LoVo (cell line): ENCODE data around the gene FIBCD1.
A peak's percentile ranks its signal among the peaks of the same experiment; 100 is the strongest.

ENCODE experiments used
- DNase-seq: peaks from one replicate; pipeline ENCODE4 v3.0.0-alpha.2; 2016; ENCODE audit warnings: low spot score

Gene FIBCD1

DNA sequence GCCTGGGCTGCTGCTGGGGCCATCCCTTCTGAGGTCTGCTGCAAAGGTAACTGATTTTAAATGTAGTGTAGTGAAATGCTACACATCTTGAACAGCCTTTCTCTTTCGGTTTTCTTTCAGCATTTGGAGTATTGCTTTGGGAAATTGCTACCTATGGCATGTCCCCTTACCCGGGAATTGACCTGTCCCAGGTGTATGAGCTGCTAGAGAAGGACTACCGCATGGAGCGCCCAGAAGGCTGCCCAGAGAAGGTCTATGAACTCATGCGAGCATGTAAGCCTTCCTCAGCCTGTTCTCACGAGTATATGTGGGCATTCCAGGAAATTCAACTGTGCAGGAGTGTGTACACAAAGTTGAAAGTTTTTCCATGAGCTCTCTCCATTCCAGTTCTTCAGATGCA lies 60.8 kb downstream of the FIBCD1 start:
- no peak for DNase-seq

DNA sequence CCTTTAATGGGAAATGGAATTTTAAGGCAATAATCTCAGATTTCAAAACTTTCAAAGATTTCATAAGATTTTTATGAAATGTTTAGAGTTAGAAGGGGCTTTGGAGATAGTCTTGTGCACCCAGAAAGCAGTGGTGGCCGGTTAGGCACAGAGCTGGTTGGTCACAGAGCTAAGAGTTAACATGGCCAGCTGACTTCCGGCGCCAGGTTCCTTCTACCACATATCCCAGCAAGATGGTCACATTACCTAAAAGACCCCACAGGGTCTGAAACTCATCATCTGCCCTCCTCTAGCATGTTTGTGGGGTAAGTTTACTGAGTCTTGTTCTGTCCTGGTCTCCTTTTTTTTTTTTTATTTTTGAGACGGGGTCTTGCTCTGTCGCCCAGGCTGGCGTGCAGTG lies 61.7 kb downstream of the FIBCD1 start:
- no peak for DNase-seq

DNA sequence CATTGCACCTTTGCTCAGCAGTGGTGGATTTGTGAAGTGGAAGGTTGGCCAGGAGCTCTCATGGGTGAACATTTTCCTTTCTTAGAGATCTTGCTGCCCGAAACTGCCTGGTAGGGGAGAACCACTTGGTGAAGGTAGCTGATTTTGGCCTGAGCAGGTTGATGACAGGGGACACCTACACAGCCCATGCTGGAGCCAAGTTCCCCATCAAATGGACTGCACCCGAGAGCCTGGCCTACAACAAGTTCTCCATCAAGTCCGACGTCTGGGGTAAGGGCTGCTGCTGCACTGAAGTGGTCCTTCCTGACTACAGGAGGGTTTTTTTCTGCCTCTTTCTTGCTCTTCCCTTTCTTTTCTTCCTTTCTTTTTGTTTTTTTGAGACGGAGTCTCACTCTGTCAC lies 64.3 kb downstream of the FIBCD1 start:
- no peak for DNase-seq

DNA sequence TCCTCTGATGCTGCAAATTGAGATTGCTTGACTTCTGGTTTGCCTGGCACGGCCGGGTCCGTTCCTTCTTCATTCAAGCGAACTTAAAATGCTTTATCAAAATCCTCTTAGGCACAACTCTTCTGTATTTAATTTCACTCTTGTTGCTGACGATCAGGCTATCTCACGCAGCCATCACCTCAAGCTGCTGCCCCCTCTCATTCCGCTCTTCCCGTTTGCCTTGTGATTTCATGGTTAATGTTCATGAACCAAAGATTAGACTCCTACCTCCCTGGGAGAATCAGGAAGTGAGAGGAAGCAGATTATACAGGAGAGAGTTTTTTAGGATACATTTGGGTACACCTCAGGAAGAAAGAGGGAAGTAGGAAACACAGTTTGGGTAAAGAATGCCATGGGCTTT lies 65.1 kb downstream of the FIBCD1 start:
- no peak for DNase-seq

DNA sequence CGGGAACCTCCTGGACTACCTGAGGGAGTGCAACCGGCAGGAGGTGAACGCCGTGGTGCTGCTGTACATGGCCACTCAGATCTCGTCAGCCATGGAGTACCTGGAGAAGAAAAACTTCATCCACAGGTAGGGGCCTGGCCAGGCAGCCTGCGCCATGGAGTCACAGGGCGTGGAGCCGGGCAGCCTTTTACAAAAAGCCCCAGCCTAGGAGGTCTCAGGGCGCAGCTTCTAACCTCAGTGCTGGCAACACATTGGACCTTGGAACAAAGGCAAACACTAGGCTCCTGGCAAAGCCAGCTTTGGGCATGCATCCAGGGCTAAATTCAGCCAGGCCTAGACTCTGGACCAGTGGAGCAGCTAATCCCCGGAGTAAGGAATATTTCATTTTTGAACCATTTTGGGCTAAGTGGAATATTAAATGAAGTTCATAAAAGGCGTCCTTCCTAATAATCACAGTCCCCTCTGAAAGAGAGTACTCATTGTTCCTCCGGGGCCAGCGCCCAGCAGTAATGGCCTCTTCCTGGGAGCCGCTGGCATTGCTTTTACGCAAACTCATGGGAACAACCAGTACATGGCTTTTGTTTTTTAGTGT lies 66.0 kb downstream of the FIBCD1 start:
- DNase-seq, result no peak

DNA sequence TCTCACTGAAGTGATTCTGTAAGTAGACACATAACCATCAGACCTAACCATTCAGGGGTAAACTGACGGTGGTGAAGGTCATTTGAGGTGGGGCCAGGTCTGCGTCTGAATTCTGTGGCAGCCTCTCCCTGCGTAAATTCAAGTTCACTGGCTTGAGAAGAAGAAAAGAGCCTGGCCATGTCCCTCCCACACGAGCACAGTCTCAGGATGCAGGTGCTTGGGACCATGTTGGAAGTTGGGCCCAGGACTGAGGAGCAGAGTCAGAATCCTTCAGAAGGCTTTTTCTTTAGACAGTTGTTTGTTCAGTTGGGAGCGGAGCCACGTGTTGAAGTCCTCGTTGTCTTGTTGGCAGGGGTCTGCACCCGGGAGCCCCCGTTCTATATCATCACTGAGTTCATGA lies 66.5 kb downstream of the FIBCD1 start:
- no peak for DNase-seq

DNA sequence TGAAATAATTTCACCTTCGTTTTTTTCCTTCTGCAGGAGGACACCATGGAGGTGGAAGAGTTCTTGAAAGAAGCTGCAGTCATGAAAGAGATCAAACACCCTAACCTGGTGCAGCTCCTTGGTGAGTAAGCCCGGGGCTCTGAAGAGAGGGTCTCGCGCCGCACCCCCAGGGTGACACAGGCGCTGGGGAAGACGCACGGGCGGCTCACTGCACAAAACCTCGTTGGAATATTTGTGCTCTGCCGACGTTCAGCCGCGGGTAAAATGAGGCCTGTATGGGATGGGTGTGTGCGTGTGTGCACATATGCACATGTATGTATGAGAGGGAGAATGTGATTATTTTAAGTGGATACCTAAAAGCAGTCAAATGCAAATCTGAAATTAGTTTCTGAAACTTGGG lies 67.0 kb downstream of the FIBCD1 start:
- DNase-seq, result no peak

DNA sequence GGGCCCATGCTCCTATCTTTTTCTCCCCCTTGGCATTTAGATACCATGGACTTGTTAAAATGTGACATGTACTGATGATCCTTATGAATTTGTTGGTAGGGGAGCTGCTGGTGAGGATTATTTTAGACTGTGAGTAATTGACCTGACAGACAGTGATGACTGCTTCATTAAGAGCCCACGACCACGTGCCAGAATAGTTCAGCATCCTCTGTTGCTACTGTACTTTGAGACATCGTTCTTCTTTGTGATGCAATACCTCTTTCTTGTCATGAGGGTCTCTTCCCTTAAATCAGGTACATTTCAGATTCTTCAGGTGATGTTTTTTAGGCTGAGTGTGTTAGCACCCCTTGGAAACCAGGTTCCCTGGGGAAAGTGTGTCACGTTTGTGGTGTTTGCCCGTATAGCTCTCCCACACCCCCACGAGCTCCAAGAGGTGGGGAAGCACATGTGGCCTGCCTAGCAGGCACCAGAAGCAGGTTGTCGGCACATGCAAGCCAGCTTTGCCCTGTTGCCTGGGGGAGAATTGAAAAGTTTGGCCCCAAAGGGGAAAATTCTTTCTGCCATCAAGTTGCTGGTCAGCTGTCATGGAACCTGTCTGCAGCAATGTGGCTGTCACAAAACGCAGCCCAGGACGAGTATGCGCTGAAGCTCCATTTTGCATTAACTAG lies 67.5 kb downstream of the FIBCD1 start:
- DNase-seq, result no peak

DNA sequence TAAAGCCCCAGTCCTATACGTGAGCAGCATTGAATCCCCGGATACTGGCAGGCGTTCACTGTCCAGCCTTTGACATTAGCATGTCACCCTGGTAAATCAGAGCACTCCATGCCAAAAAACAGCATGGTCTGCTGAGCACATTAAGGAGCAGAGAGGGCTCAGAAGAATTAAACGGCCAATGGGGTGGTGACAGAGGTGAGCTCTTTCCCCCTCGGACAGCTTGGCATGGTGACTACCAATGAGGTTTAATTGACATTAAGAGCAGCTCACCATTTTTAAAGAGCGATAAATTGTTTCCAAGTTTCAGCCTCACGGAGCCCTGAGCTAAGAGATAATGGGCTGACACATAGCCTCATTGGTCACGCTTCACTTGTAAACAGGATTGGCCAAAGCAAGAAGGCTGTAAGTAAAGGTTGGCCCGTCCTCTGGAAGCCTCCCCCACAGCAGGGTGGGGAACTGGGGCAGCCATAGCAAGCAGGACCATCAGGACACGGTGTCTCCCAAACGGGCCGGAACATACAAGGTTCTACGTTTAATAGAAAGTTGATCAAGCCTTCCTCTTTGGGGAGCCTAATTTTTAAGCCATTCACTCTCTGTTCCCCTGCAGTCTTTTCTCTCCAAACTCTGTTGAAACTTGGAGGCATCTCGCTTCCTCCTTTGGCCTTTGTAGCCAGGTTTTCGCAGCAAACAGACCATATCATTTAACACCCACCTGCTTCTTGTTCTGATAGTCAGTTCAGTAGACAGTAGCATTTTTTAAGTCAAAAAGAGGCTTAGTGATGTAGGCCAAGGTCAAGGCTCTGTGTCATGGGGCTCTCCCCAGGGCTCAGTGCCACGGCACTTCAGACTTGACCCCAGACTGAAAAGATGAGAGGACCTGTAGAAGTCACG lies 68.3 kb downstream of the FIBCD1 start:
- DNase-seq, result no peak

DNA sequence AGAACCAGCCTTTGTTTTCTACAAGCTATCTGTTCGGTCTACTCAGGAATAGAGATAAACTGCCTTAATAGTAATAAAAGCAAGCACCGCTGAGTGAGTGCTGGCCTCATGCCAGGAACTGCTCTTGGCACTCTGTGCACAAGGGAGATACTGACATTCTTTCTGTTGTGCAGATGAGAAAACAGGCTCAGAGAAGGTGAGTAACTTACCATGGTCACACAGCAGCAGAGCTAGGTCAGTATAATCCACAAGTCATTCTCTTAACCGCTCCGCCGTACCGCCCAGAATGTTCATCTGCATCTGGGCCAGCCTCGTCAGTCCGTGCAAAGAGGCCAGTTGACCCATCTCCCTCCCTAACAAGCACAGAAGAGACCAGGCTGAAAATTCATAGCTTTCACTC lies 69.8 kb downstream of the FIBCD1 start:
- no peak for DNase-seq

DNA sequence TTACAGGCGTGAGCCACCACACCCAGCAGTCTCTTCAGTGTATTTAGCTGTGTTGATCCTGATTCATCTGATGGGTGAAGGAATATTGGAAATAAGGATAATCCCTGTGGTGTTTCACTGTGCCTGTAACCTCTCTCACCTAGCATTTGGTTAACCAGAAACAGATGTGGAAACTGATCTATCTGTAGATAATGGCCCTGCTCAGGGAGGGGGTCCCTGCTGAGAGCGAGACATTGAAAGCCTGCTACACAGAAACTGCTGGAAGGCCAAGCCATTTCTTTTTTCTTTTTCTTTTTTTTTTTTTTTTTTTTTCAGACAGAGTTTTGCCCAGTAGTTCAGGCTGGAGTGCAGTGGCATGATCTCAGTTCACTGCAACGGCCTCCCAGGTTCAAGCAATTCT lies 70.8 kb downstream of the FIBCD1 start:
- no peak for DNase-seq

DNA sequence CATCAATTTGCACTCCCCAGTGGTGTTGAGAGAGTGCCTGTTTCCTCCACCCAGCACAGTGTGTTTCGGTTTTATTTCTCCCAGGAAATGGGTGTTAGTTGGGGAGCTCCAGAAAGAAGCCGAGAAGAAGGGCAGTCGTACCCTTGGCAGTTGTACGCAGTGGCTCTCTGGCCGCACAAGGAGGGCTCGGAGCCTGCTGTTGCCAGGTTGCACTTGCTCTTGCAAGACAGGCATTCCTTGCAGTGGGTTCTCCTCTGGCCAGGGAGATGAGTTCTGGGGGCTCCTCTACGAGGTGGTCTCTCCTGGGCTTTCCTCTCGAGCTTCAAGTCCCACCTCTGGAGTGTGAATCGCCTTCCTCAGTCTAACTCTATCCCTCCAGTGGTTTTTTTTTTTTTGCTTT lies 71.5 kb downstream of the FIBCD1 start:
- DNase-seq, result no peak

DNA sequence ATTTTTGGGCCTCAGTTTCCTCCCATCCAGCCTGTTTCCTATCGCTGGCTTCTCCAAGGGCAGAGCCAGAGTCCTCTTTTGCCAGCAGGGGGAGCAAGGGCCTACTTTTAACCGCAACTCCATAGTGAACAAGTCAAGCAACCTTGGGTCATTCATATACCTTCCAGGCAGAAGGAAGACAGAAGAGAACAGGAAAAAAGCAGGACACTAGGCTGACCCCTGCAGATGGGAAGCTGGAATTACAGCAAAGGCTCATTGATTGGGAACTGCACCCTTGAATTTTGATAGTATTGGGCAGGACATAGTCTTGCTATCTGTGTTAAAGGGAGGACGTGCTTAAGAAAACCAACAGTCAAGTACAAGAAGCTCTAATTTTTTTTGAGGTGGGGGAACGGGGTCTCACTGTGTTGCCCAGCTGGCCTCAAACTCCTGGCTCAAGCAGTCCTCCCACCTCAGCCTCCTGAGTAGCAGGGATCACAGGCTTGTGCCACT lies 72.5 kb downstream of the FIBCD1 start:
- DNase-seq, result peak; percentile 71

DNA sequence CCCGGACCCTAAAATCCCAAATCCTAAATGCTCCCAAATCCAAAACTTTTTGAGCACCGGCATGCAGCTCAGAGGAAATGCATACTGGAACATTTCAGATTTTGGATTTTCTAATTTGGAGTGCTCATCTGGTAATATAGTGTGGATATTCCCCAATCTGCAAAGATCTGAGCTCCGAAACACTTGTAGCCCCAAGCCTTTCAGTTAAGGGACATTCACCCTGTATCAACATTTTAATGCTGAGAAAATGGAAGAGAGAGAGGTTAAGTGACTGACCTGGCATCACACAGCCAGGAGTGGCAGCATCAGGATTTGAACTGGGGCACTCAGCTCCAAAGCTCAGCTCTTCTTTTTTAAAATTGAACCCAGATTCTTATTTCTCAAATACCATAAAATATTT lies 73.1 kb downstream of the FIBCD1 start:
- no peak for DNase-seq

DNA sequence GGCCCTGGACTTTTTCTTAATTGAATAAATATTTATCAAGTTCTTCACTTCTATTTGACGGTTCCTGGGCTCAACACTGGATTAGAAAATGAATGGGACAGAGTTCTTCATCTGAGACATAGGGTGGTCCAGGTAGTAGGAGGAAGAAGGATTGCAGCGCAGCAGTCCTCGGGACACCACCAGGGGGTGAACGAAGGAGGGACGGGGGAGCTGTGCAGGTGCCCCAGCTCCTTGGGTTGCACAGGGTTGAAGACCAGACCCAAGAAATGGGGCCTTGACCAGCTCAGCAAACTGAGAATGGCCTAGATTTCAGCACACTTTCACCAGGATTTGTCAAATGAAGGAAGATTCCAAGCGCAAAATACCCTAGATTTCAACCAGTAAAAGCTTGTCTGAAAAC lies 74.5 kb downstream of the FIBCD1 start:
- DNase-seq, result no peak

DNA sequence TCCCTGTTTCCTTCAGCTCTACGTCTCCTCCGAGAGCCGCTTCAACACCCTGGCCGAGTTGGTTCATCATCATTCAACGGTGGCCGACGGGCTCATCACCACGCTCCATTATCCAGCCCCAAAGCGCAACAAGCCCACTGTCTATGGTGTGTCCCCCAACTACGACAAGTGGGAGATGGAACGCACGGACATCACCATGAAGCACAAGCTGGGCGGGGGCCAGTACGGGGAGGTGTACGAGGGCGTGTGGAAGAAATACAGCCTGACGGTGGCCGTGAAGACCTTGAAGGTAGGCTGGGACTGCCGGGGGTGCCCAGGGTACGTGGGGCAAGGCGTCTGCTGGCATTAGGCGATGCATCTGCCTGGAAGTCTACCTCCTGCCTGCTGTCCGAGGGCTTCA lies 76.3 kb downstream of the FIBCD1 start:
- no peak for DNase-seq

DNA sequence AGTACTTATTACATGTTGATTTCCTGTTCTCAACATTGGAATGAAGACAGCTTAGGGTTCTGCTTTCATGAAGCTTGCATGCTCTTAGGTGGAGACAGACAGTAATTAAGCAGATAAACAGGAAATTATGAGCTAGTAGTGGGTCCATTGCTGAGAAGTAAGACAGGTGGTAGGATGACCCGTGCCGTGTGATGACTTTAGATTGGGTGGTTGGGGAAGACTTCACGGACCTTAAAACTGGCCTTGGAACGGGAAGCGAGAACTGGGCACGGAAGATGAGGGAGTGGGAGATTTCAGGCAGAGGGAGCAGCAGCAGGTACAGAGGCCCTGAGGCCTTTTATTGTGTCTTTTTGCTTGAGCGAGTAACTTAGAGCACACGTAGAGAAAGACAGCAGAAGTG lies 76.8 kb downstream of the FIBCD1 start:
- DNase-seq, result no peak

DNA sequence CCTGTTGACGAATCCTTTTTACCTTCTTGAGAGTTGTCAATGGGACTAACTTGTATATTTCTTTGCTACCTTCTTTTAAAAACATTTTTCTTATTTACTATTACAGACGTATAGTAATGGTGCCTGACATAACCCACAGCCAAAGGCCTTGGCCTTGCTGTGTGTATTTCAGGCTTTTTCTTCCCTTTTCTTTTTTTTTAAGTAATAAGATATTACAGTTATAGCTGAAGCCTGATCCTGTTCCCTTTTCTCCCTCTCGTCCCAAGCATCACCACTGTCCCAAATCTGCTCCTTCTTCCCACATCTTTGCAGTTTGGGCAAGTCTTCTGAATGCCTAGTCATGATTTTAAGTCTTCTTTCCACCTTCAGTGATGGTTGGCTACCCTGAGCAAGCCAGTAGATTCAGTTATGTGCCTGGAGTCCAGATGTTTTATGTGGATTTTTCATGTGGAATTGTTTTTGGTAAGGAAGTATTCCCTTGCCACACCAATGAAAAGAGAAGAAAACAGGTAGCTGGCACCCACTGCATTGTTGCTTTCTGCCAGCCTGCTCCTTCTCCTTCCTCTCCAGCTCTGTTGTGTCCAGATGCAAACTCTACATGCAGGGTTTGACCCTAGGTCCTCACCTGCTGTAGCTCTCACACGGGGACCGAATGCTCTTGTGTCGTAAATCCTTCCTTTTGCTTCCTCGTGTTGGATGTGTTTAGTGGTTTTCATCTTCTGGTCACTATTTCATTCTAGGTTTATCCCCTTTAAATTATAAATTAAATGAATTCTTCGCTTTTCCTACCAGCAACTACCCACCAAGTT lies 77.5 kb downstream of the FIBCD1 start:
- DNase-seq, result no peak

DNA sequence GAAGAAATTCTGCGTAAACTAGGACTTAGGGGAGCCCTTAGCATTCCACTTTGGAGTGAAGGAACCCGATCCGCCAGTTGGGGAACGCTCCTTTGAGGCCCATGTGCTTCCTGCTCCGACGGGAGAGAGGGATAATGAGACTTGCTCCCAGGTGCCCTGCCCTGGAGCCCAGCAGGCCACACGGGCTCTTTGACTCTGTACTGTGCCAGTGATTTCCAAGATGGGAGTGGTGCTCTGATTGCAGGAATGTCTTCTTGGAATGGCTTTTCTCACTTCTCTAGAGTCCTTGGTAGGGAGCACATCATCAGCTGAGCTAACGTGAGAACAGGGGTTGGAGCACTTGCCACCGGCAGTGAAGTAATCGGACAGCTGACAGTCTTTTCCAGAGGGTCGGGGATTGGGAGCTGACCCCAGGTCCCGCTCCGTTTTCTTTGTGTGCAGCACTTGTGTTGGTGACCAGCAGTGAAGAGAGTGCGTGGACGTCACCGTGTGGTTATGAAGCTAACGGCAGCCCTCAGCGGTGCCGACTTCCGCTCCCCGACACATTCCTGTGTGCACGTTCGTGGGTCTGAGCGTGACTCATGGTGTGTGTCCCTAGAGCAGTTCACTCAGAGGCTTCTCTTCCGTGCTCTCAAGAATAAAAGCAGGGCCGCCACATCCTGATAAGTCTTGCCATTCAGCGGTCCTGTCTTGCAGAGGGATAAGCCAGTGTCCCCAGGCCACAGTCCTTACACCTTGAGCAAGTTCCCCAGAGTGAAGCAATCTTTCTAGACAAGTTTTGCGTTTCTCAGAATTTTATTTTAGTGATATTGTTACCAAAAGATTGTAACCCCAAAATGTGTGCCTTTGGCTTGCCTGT lies 78.4 kb downstream of the FIBCD1 start:
- DNase-seq, result no peak

DNA sequence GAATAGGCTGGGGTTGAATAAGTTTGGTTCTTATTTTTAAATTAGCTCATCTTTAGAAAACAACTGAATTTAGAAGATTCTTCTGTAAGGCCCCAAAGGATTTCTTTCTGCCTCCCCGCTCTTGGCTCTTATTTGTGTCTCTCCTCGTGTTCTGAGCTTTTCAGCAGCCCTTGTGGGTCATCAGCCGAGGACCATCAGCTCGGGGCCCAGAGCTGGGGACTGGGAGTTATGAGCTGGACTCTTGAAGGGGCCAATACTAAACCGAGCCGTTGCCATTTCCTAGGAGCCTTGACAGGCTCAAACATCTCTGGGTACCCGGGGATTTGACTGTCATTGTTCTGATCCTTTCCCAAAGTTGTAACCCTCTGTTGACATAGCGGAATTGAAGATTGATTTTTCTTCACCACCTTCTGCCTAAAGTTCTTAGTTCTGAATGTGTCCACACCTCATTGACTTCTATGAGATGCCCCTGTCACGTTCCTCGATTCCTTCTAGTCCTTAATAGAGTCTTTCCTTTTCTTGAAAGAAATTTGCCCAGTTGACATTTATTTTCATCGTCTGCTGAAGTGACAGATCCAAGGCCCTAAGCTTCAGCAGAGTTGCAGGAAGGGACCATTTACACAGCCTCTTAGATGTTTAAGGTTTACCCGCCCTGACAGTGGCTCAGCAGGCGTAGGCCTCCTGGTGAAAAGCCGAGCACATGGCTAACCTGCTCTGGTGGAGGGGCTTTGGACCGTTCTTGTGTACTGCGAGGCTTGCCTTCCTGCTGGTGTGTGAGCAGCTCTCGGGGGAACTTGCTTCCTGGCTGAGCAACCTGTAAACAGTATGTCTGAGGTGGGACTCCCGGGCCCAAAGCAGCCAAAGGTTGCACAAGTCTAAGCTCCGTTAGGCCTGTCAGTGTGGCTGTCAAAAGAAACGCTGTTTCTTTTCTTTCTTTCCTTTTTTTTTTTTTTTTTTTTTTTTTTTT lies 80.0 kb downstream of the FIBCD1 start:
- DNase-seq, result no peak
